HL-60/S4 (cell line): ENCODE data around the gene PACRG.
"Not testable (repeated sequence)": the region's sequence is repeated elsewhere in the genome, so short reads cannot be mapped to it uniquely, and the experiment has no call there.

ENCODE experiments used
- in situ Hi-C: fragments of 300-500 bp; cut with MboI; formaldehyde crosslinking; loops from 2 replicates; pipeline ENCODE4 v1.14.3; 2022; ENCODE audit warnings: low sequenced_read_pairs

Gene PACRG

GRCh38 chr6:163300838-163301237 is 573.1 kb downstream of the PACRG start:
- in situ Hi-C loops: no loop called here

- in situ Hi-C loops: no loop called here
Measured at GRCh38 chr6:163301726-163302635, 574.2 kb downstream of the PACRG start.

- in situ Hi-C loops: no loop called here
Measured at GRCh38 chr6:163302747-163303146, 575.0 kb downstream of the PACRG start.

- in situ Hi-C loops: no loop called here
Measured at GRCh38 chr6:163306000-163306399, 578.2 kb downstream of the PACRG start.

GRCh38 chr6:163308629-163309440 is 581.1 kb downstream of the PACRG start:
- in situ Hi-C loops: no loop called here

- in situ Hi-C loops: no loop called here
Measured at GRCh38 chr6:163309491-163310026, 581.8 kb downstream of the PACRG start.

GRCh38 chr6:163310096-163310972 is 582.6 kb downstream of the PACRG start:
- in situ Hi-C loops: no loop called here

- in situ Hi-C loops: no loop called here
Measured at GRCh38 chr6:163310973-163311383, 583.2 kb downstream of the PACRG start.

GRCh38 chr6:163311830-163312229 is 584.1 kb downstream of the PACRG start:
- in situ Hi-C loops: no loop called here

GRCh38 chr6:163313566-163313965 is 585.8 kb downstream of the PACRG start:
- in situ Hi-C loops: no loop called here

GRCh38 chr6:163313981-163314380 is 586.2 kb downstream of the PACRG start:
- in situ Hi-C loops: no loop called here

- in situ Hi-C loops: no loop called here
Measured at GRCh38 chr6:163314791-163315470, 587.2 kb downstream of the PACRG start.

- in situ Hi-C loops: not testable (repeated sequence)
Measured at GRCh38 chr6:163316866-163317495, 589.2 kb downstream of the PACRG start.

GRCh38 chr6:163318071-163318786 is 590.5 kb downstream of the PACRG start:
- in situ Hi-C loops: no loop called here

- in situ Hi-C loops: no loop called here
Measured at GRCh38 chr6:163319609-163320366, 592.0 kb downstream of the PACRG start.

GRCh38 chr6:163320402-163320801 is 592.6 kb downstream of the PACRG start:
- in situ Hi-C loops: no loop called here

- in situ Hi-C loops: no loop called here
Measured at GRCh38 chr6:163320804-163321203, 593.0 kb downstream of the PACRG start.

- in situ Hi-C loops: no loop called here
Measured at GRCh38 chr6:163321717-163322116, 593.9 kb downstream of the PACRG start.
